Measurements from ENCODE around the gene MAP4K2. TPM values are rescaled to one million over a fixed set of nuclear protein-coding genes. Genes with fewer than 3 reads are reported as not detected.

MAP4K2 gene
- polyA plus RNA-seq, 3 donors = 9.9 to 38.0 (median 12.6) TPM

GRCh38 chr11:64770120-64770519, 32.9 kb downstream of the MAP4K2 start:
- peaks cover 40% of the 10 kb centered on the region for H3K4me1 Mint-ChIP-seq
- WGBS (ENCODE audit: insufficient coverage) = no CpG with 5 or more reads among the region's 12 CpGs
- H3K27me3 Mint-ChIP-seq (ENCODE audit: low read depth in 3 of 3) = peaks cover 0 to 1% (median 1%) of the 10 kb centered on the region in 3 donors
- Histone ChIP-seq H3K27me3 (ENCODE audit: control insufficient read depth in 2 of 2, insufficient read depth in 2 of 2, low read length in 2 of 2) (no peaks in the 10 kb centered on the region), H3K9me3 (replicated peaks in 1 of 2; ENCODE audit: control insufficient read depth in 1 of 2, insufficient read depth in 1 of 2, low read length in 2 of 2) (no peaks in the 10 kb centered on the region), H3K4me1 (ENCODE audit: control insufficient read depth in 1 of 2, insufficient read depth in 2 of 2, low read length in 2 of 2) (peaks cover 24 to 41% of the 10 kb centered on the region in 2 donors), H3K79me2 (ENCODE audit: insufficient read depth, low read length) (peaks cover 90% of the 10 kb centered on the region), H3K4me2 (replicated peaks; ENCODE audit: extremely low read depth, low read length, poor library complexity, severe bottlenecking) (no peak overlapping the region), H3K9ac (ENCODE audit: insufficient read depth, low read length, poor library complexity, severe bottlenecking) (no peak overlapping the region), H4K20me1 (ENCODE audit: insufficient read depth, low read length) (peaks cover 98% of the 10 kb centered on the region), H3K27ac (ENCODE audit: low read depth in 1 of 2, low read length in 2 of 2) (no peak overlapping the region), H2AFZ (ENCODE audit: insufficient read depth, low read depth, low read length, poor library complexity, severe bottlenecking) (no peak overlapping the region), H3K36me3 (replicated peaks in 1 of 2; ENCODE audit: control insufficient read depth in 1 of 2, insufficient read depth in 2 of 2, low read length in 2 of 2) (peaks cover 87 to 92% of the 10 kb centered on the region in 2 donors), H3K4me3 (replicated peaks in 1 of 3; ENCODE audit: low read depth in 2 of 3, low read length in 3 of 3) (no peak overlapping the region)
- DNase-seq = no peak
- H3K4me3 Mint-ChIP-seq = no peak overlapping the region
- H3K27ac Mint-ChIP-seq = peak overlapping the region in 1 of 7 donors; percentile 5
- H3K36me3 Mint-ChIP-seq = peaks cover 91 to 97% of the 10 kb centered on the region in 2 donors
- no peaks in the 10 kb centered on the region for H3K9me3 Mint-ChIP-seq
- intact Hi-C loops (cut with micrococcal nuclease) = loop anchor here in 1 of 2 donors (2.0 kb wide), 1 partner anchor 25 kb away; the partner anchor contains the start of gene RASGRP2
- no peak for TF ChIP-seq CTCF (IDR thresholded peaks at IDR 0.05)

DNA sequence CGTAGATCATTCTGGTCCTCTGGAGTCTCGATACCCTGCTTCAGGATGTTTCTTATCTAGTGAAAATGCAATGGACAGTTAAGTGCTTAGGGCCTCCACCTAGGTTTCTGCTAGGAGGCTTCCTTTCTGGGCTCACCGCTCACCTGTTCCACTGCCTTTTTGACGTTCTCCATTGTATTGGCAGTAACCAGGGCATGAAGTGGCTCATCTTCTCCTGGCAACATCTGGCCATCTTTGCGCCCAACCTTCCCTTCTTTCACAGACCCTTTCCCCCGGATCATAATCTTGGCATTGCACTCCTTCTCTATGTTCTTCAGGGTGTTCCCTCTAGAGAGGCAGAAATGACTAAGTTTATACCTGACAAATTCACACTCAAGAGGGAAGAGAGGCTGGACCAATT, 33.7 kb downstream of the MAP4K2 start:
- H3K27ac ChIP-seq (ENCODE audit: low read depth in 1 of 2, low read length in 2 of 2) = no peak overlapping the region

More for the DNA sequence above, 33.7 kb downstream of the MAP4K2 start:
- peaks cover 0 to 3% (median 1%) of the 10 kb centered on the region in 3 donors for H3K27me3 Mint-ChIP-seq (ENCODE audit: low read depth in 3 of 3)
- peaks cover 88 to 92% of the 10 kb centered on the region in 2 donors for H3K36me3 ChIP-seq (replicated peaks in 1 of 2; ENCODE audit: control insufficient read depth in 1 of 2, insufficient read depth in 2 of 2, low read length in 2 of 2)
- H3K4me3 Mint-ChIP-seq = no peak overlapping the region
- H3K36me3 Mint-ChIP-seq = peaks cover 91 to 97% of the 10 kb centered on the region in 2 donors
- 93% methylated on average over 4 of the region's 6 CpGs for WGBS (ENCODE audit: insufficient coverage)
- no peak overlapping the region for H3K4me2 ChIP-seq (replicated peaks; ENCODE audit: extremely low read depth, low read length, poor library complexity, severe bottlenecking)
- intact Hi-C loops (cut with micrococcal nuclease) = no loop called here
- no peaks in the 10 kb centered on the region for H3K9me3 ChIP-seq (replicated peaks in 1 of 2; ENCODE audit: control insufficient read depth in 1 of 2, insufficient read depth in 1 of 2, low read length in 2 of 2)
- no peaks in the 10 kb centered on the region for H3K9me3 Mint-ChIP-seq
- TF ChIP-seq CTCF (IDR thresholded peaks at IDR 0.05) = no peak
- H3K79me2 ChIP-seq (ENCODE audit: insufficient read depth, low read length) = peaks cover 83% of the 10 kb centered on the region
- H3K4me1 ChIP-seq (ENCODE audit: control insufficient read depth in 1 of 2, insufficient read depth in 2 of 2, low read length in 2 of 2) = peaks cover 24 to 49% of the 10 kb centered on the region in 2 donors
- no peak overlapping the region for H3K4me3 ChIP-seq (replicated peaks in 1 of 3; ENCODE audit: low read depth in 2 of 3, low read length in 3 of 3)
- H3K9ac ChIP-seq (ENCODE audit: insufficient read depth, low read length, poor library complexity, severe bottlenecking) = no peak overlapping the region
- DNase-seq = no peak
- no peaks in the 10 kb centered on the region for H3K27me3 ChIP-seq (ENCODE audit: control insufficient read depth in 2 of 2, insufficient read depth in 2 of 2, low read length in 2 of 2)
- peaks cover 46% of the 10 kb centered on the region for H3K4me1 Mint-ChIP-seq
- H4K20me1 ChIP-seq (ENCODE audit: insufficient read depth, low read length) = peaks cover 98% of the 10 kb centered on the region
- H2AFZ ChIP-seq (ENCODE audit: insufficient read depth, low read depth, low read length, poor library complexity, severe bottlenecking) = no peak overlapping the region
- peak overlapping the region in 4 of 7 donors; percentile 1 to 62 (median 50) for H3K27ac Mint-ChIP-seq

Measured in CD14-positive monocyte (primary cell).